Vagina (tissue), 2 donors: ENCODE results near the gene AREG. TPM values are rescaled to one million over a fixed set of nuclear protein-coding genes. Genes with fewer than 3 reads are reported as not detected.

Source experiments
- DNase-seq, 2 donors: peaks; one replicate each; pipeline ENCODE4 v3.0.0-alpha.2; 2017; ENCODE audit errors: extremely low spot score in 2 of 2
- H3K27ac ChIP-seq: fragments of 200-600 bp; sonication (generic); one replicate; pipeline ENCODE4 v1.5.1; 2019
- H3K27me3 ChIP-seq: fragments of 200-600 bp; sonication (generic); one replicate; pipeline ENCODE4 v1.5.1; 2019
- H3K36me3 ChIP-seq, 2 donors: fragments of 200-600 bp; sonication (generic); one replicate each; pipeline ENCODE4 v1.5.1; 2017 to 2019
- H3K4me1 ChIP-seq: fragments of 200-600 bp; sonication (generic); one replicate; pipeline ENCODE4 v1.5.1; 2019
- H3K4me3 ChIP-seq, 2 donors: fragments of 200-600 bp; sonication (generic); 1 replicate in 1 of 2; 2 replicates in 1 of 2; pipeline ENCODE4 v1.5.1; 2016 to 2019
- H3K9me3 ChIP-seq: fragments of 200-600 bp; sonication (generic); one replicate; pipeline ENCODE4 v1.5.1; 2019
- POLR2A ChIP-seq, 2 donors: fragments of 450-650 bp; IDR thresholded peaks; one replicate each; pipeline ENCODE4 v1.6.1; 2017; ENCODE audit warnings: antibody characterized with exemption in 2 of 2, mild to moderate bottlenecking in 2 of 2, moderate library complexity in 2 of 2
- POLR2AphosphoS5 ChIP-seq, 2 donors: sonication (generic); formaldehyde crosslinking; IDR thresholded peaks; one replicate each; pipeline ENCODE4 v1.9.0; 2017; ENCODE audit warnings: antibody characterized with exemption in 2 of 2, mild to moderate bottlenecking in 2 of 2, low read depth in 1 of 2; ENCODE audit not compliant: insufficient read depth in 1 of 2
- intact Hi-C: fragments of 100-400 bp; cut with DNase I; formaldehyde crosslinking; loops from one replicate; pipeline ENCODE4 v1.15.1; 2023
- total RNA-seq: library from RNA; depleted of rRNA; stranded (reverse); fragments of >200 nt; gene quantifications from one replicate; pipeline ENCODE4 v1.2.3, GENCODE V29; 2016
- TF ChIP-seq, protein P1 (sequence below), 3 experiments: fragments of 450-650 bp in 2 of 3; fragments of 200-600 bp in 1 of 3; sonication (generic) in 1 of 3; IDR thresholded peaks; one replicate each; pipeline ENCODE4 v1.5.1; 2017 to 2019; ENCODE audit warnings: antibody characterized with exemption in 3 of 3, mild to moderate bottlenecking in 2 of 3, moderate library complexity in 2 of 3

Gene AREG
- total RNA-seq, 1 donor from 2014 or later, result 16.9 TPM

DNA sequence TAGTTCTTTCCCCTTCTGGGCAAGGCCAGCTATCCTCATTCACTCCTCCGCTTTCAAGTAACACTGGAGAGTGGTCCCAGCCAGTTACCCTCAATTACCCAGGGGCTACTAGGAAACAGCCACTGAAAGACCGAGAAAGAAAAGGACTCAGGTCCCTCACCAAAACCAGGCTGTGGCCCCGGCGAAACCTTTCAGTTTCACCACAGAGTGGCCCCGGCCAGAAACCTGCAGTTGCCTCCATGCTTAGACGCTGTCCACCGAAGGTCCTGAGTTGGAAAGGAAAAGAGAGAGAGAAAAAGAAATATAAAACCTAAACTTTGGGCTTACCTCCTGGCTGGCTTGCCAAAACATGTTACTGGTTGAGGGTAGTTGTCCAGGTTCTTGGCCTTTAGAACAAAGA, 5.0 kb upstream of the AREG start:
- no peaks in the 10 kb centered on the region for H3K27me3 ChIP-seq
- H3K4me1 ChIP-seq, result no peaks in the 10 kb centered on the region
- H3K9me3 ChIP-seq, result no peaks in the 10 kb centered on the region
- H3K4me3 ChIP-seq, result no peak overlapping the region
- H3K36me3 ChIP-seq, result no peaks in the 10 kb centered on the region
- H3K27ac ChIP-seq, result no peak overlapping the region
- DNase-seq, result no peak
- intact Hi-C loops, result no loop called here
- TF ChIP-seq, protein P1, sequence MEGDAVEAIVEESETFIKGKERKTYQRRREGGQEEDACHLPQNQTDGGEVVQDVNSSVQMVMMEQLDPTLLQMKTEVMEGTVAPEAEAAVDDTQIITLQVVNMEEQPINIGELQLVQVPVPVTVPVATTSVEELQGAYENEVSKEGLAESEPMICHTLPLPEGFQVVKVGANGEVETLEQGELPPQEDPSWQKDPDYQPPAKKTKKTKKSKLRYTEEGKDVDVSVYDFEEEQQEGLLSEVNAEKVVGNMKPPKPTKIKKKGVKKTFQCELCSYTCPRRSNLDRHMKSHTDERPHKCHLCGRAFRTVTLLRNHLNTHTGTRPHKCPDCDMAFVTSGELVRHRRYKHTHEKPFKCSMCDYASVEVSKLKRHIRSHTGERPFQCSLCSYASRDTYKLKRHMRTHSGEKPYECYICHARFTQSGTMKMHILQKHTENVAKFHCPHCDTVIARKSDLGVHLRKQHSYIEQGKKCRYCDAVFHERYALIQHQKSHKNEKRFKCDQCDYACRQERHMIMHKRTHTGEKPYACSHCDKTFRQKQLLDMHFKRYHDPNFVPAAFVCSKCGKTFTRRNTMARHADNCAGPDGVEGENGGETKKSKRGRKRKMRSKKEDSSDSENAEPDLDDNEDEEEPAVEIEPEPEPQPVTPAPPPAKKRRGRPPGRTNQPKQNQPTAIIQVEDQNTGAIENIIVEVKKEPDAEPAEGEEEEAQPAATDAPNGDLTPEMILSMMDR (IDR thresholded peaks at IDR 0.05), result no peak
- TF ChIP-seq POLR2A (IDR thresholded peaks at IDR 0.05) (no peak), POLR2AphosphoS5 (IDR thresholded peaks at IDR 0.05; ENCODE audit: insufficient read depth in 1 of 2, low read depth in 1 of 2) (no peak)

DNA sequence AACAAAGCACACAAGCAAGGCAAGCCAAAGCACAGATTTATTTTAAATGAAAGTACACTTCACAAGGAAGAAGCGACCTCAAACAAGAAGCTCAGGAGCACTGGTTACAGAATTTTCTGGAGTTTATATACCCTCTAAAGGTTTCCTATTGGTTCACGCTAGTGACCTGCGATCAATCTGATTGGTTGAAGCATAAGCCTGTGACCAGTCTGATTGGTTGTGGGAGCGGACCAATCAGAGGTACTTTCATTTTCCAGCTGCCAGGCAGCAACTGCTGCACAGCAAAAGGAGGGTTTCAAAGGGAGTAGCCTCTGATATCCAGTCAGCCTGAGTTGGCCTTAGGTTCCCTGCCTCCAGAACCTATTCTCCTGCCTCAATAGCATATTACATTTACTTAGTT, 4.6 kb upstream of the AREG start:
- Histone ChIP-seq H3K4me1 (no peaks in the 10 kb centered on the region), H3K36me3 (no peaks in the 10 kb centered on the region), H3K27ac (no peak overlapping the region), H3K4me3 (no peak overlapping the region), H3K9me3 (no peaks in the 10 kb centered on the region), H3K27me3 (no peaks in the 10 kb centered on the region)
- no peak for DNase-seq
- intact Hi-C loops, result no loop called here
- TF ChIP-seq POLR2A (IDR thresholded peaks at IDR 0.05) (no peak), POLR2AphosphoS5 (IDR thresholded peaks at IDR 0.05; ENCODE audit: insufficient read depth in 1 of 2, low read depth in 1 of 2) (no peak)
- TF ChIP-seq, protein P1 (IDR thresholded peaks at IDR 0.05), result no peak

DNA sequence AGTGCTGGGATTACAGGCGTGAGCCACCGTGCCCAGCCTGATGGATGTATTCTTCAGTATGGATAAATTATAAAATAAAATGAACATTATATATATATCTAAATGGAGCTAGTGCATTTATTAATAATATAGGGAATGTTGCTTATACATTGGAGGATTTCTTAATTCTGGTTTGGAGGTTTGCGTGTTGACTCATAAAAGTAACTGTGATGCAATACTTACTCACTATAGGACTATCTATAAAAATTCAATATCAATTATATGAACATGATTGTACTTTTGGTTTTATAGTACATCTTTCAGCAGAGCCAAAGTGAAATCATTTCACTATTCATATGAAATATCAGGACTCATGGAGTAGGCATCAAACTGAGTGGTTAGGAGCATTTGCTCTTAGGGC, 3.2 kb upstream of the AREG start:
- Histone ChIP-seq H3K9me3 (no peaks in the 10 kb centered on the region), H3K4me3 (no peak overlapping the region), H3K36me3 (no peaks in the 10 kb centered on the region), H3K27ac (no peak overlapping the region), H3K4me1 (no peaks in the 10 kb centered on the region), H3K27me3 (no peaks in the 10 kb centered on the region)
- TF ChIP-seq POLR2A (IDR thresholded peaks at IDR 0.05), result no peak
- TF ChIP-seq POLR2AphosphoS5 (IDR thresholded peaks at IDR 0.05; ENCODE audit: insufficient read depth in 1 of 2, low read depth in 1 of 2), result no peak
- TF ChIP-seq, protein P1 (IDR thresholded peaks at IDR 0.05), result no peak
- intact Hi-C loops, result no loop called here
- no peak for DNase-seq

DNA sequence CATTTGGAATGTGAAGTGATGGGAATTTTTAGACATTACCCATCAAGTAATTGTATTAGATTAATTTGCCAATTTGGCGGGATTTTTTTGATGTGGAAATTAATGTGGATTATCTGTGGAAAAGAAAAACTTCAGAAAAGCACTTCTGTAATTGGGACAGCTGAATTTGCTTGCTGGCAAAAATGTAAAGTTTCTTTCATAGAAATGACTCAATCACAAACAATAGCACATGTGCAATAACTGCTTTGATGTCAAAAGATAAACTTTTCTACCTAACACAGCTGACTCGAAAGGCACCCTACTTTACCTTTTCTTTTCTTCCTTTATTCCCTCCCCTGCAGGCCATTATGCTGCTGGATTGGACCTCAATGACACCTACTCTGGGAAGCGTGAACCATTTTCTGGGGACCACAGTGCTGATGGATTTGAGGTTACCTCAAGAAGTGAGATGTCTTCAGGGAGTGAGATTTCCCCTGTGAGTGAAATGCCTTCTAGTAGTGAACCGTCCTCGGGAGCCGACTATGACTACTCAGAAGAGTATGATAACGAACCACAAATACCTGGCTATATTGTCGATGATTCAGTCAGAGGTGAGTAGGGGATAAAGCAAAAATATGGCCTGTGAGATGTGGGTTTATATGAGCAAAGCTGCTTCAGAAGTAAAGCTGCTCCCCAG, 1.4 kb downstream of the AREG start:
- TF ChIP-seq POLR2AphosphoS5 (IDR thresholded peaks at IDR 0.05; ENCODE audit: insufficient read depth in 1 of 2, low read depth in 1 of 2) (no peak), POLR2A (IDR thresholded peaks at IDR 0.05) (no peak)
- TF ChIP-seq, protein P1 (IDR thresholded peaks at IDR 0.05), result no peak
- Histone ChIP-seq H3K9me3 (no peaks in the 10 kb centered on the region), H3K36me3 (no peaks in the 10 kb centered on the region), H3K27me3 (no peaks in the 10 kb centered on the region), H3K4me1 (no peaks in the 10 kb centered on the region), H3K4me3 (peak overlapping the region in 1 of 2 donors; percentile 51), H3K27ac (no peak overlapping the region)
- no peak for DNase-seq
- intact Hi-C loops, result no loop called here

DNA sequence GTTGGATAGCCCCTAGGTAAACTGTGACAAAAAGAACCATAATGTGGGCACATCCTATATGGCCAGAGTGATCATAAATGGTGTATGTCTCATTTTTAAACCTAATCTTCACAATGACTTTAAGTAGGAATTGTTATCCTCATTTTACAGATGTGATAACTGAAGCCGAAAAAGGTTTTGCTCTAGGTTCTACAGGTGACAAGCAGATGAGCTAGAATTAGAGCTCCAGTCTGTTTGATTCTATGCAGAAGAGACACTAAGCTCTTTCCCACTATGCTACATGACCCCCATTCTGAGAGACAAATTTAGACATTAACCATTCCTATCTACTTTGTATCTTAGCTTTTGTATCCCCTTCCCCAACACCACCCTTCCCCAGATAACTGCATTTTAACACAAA, 2.0 kb downstream of the AREG start:
- no peak for DNase-seq
- Histone ChIP-seq H3K27me3 (no peaks in the 10 kb centered on the region), H3K27ac (no peak overlapping the region), H3K9me3 (no peaks in the 10 kb centered on the region), H3K4me3 (no peak overlapping the region), H3K4me1 (no peaks in the 10 kb centered on the region), H3K36me3 (no peaks in the 10 kb centered on the region)
- intact Hi-C loops, result no loop called here
- TF ChIP-seq POLR2AphosphoS5 (IDR thresholded peaks at IDR 0.05; ENCODE audit: insufficient read depth in 1 of 2, low read depth in 1 of 2) (no peak), POLR2A (IDR thresholded peaks at IDR 0.05) (no peak)
- TF ChIP-seq, protein P1 (IDR thresholded peaks at IDR 0.05), result no peak
